Measurements from ENCODE around the gene PITPNM3. TPM values are rescaled to one million over a fixed set of nuclear protein-coding genes. Genes with fewer than 3 reads are reported as not detected.
A peak's percentile ranks its signal among the peaks of the same experiment; 100 is the strongest.

The PITPNM3 gene
- total and polyA plus RNA-seq, 11 donors: 0.16 to 1.7 (median 0.33) TPM

GRCh38 chr17:6555331-6556120 is 829 bp downstream of the PITPNM3 start:
- Histone ChIP-seq H3K9me3 (no peaks in the 10 kb centered on the region), H3K4me1 (peaks cover 0 to 19% (median 12%) of the 10 kb centered on the region in 12 donors), H3K36me3 (no peaks in the 10 kb centered on the region), H3K4me3 (peak overlapping the region; percentile 10 to 63 (median 48)), H3K27ac (peak overlapping the region in 1 of 12 donors; percentile 44), H3K27me3 (peaks cover 6 to 40% (median 17%) of the 10 kb centered on the region in 9 donors)
- TF ChIP-seq CTCF (IDR thresholded peaks at IDR 0.05) (no peak), POLR2A (IDR thresholded peaks at IDR 0.05) (no peak)
- intact Hi-C loops (cut with DNase I): loop anchor here in 3 of 10 donors (5.0 to 10.0 kb wide), 2 partner anchors 78 to 81 kb away; no protein-coding TSS in a partner anchor
- 2 to 6% (median 4%) methylated on average over 24 to 56 of the region's 56 CpGs for WGBS, 4 donors
- DNase-seq: no peak
- ATAC-seq: peak in 3 of 4 donors; percentile 49 to 54 (median 53)

GRCh38 chr17:6554871-6555330 is 1.5 kb downstream of the PITPNM3 start:
- H3K4me1 ChIP-seq: peaks cover 0 to 19% (median 12%) of the 10 kb centered on the region in 12 donors
- TF ChIP-seq CTCF (IDR thresholded peaks at IDR 0.05): no peak
- no peak for TF ChIP-seq POLR2A (IDR thresholded peaks at IDR 0.05)
- peak overlapping the region in 7 of 12 donors; percentile 46 to 63 (median 55) for H3K4me3 ChIP-seq
- no peaks in the 10 kb centered on the region for H3K36me3 ChIP-seq
- intact Hi-C loops (cut with DNase I): loop anchor here in 4 of 10 donors (5.0 to 10.0 kb wide), 2 partner anchors 78 to 80 kb away; no protein-coding TSS in a partner anchor
- DNase-seq (no peak), ATAC-seq (no peak)
- H3K9me3 ChIP-seq: no peaks in the 10 kb centered on the region
- peaks cover 6 to 40% (median 17%) of the 10 kb centered on the region in 9 donors for H3K27me3 ChIP-seq
- 20 to 29% (median 22%) methylated on average over 9 to 12 of the region's 12 CpGs for WGBS, 4 donors
- peak overlapping the region in 1 of 12 donors; percentile 44 for H3K27ac ChIP-seq

GRCh38 chr17:6554342-6554741 is 2.0 kb downstream of the PITPNM3 start:
- TF ChIP-seq POLR2A (IDR thresholded peaks at IDR 0.05) (no peak), CTCF (IDR thresholded peaks at IDR 0.05) (no peak)
- DNase-seq: no peak
- Histone ChIP-seq H3K27me3 (peaks cover 6 to 40% (median 17%) of the 10 kb centered on the region in 9 donors), H3K4me1 (peaks cover 0 to 19% (median 12%) of the 10 kb centered on the region in 12 donors), H3K36me3 (no peaks in the 10 kb centered on the region), H3K9me3 (no peaks in the 10 kb centered on the region), H3K27ac (peak overlapping the region in 1 of 12 donors; percentile 44), H3K4me3 (no peak overlapping the region)
- 70 to 82% (median 75%) methylated on average over 4 of the region's 4 CpGs for WGBS, 4 donors
- intact Hi-C loops (cut with DNase I): loop anchor here in 3 of 10 donors (5.0 to 10.0 kb wide), 2 partner anchors 77 to 80 kb away; no protein-coding TSS in a partner anchor
- ATAC-seq: no peak

Measured in heart left ventricle (tissue), 16 donors.